Posterior cingulate gyrus (tissue), 11 donors: ENCODE data around the gene ZNF618.
"Not testable (repeated sequence)": the region's sequence is repeated elsewhere in the genome, so short reads cannot be mapped to it uniquely, and the experiment has no call there.

Experiments
- DNase-seq, 10 donors: peaks; one replicate each; pipeline versions ENCODE4 v3.0.0 to v3.0.0-alpha.2; 2020 to 2021; ENCODE audit warnings: mixed read lengths in 3 of 10
- intact Hi-C: fragments of 100-400 bp; cut with DNase I; formaldehyde crosslinking; loops from one replicate; pipeline ENCODE4 v1.15.1; 2023

Gene ZNF618

GRCh38 chr9:114031037-114031630, 155.0 kb downstream of the ZNF618 start:
- no peak for DNase-seq
- intact Hi-C loops: loop anchor here (5.0 kb wide), 1 partner anchor 349 kb away; no protein-coding TSS in a partner anchor

GRCh38 chr9:114031948-114032840, 156.1 kb downstream of the ZNF618 start:
- no peak for DNase-seq
- intact Hi-C loops: loop anchor here (2.0 to 5.0 kb wide), 2 partner anchors 223 to 350 kb away; no protein-coding TSS in a partner anchor

- intact Hi-C loops: loop anchor here (2.0 to 5.0 kb wide), 2 partner anchors 225 to 351 kb away; no protein-coding TSS in a partner anchor
- peak in 5 of 10 donors; percentile 30 to 90 (median 59) for DNase-seq
Observed at GRCh38 chr9:114033397-114034103, 157.4 kb downstream of the ZNF618 start.

GRCh38 chr9:114034196-114034595, 158.1 kb downstream of the ZNF618 start:
- DNase-seq: no peak
- intact Hi-C loops: loop anchor here (5.0 kb wide), 1 partner anchor 352 kb away; no protein-coding TSS in a partner anchor

DNA sequence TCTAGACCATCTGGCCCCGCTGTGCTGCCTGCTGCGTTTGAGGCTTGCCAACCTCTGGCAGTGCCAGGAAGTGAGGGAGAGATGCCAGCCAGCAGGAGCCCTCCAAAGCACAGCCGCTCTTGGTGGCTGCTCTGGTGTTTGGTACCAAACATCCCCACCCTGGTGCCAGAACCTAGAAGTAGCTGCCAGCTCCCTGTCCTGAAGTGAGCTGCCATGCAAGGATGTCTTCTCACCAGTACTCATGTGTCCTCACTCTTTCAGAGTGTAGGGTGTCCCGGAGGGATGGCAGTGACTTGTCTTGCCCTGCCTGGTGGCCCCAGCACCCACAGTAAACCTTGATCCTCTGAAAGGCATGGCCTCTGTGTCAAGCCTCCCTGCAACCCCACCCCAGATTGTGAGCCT, 158.6 kb downstream of the ZNF618 start:
- intact Hi-C loops: loop anchor here (5.0 kb wide), 1 partner anchor 352 kb away; no protein-coding TSS in a partner anchor
- peak in 8 of 10 donors; percentile 44 to 94 (median 62) for DNase-seq

DNA sequence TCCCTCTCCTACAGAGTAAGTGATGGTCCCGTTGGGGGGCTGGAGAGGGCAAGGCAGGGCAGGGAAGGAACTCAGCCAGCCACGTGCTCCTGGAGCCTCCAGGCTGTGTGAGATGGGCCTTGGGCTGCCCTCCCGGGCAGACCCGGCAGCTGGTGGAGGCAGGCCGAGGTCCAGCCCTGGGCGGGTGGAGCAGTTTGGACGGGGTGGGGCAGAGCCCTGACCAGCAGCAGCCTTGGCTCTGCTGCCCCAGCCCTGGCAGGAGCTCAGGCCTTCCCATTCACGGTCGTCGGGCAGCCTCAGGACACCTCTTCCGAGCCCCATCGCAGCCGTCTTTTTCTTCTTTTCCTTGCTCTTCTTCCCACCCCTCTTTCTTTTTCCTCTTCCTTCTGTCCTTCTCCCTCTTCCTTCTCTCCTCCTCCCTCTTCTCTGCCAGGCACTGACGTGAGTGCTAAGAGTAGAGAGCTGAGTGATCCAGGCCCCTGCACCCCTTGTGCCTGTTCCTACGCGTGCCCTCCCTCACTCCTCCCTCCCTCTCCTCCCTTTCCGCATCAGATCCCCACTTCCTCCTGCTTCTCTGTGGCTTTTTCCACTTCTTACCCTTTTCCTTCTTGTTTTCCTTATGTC, 159.2 kb downstream of the ZNF618 start:
- DNase-seq: peak in 1 of 10 donors; percentile 35
- intact Hi-C loops: no loop called here

DNA sequence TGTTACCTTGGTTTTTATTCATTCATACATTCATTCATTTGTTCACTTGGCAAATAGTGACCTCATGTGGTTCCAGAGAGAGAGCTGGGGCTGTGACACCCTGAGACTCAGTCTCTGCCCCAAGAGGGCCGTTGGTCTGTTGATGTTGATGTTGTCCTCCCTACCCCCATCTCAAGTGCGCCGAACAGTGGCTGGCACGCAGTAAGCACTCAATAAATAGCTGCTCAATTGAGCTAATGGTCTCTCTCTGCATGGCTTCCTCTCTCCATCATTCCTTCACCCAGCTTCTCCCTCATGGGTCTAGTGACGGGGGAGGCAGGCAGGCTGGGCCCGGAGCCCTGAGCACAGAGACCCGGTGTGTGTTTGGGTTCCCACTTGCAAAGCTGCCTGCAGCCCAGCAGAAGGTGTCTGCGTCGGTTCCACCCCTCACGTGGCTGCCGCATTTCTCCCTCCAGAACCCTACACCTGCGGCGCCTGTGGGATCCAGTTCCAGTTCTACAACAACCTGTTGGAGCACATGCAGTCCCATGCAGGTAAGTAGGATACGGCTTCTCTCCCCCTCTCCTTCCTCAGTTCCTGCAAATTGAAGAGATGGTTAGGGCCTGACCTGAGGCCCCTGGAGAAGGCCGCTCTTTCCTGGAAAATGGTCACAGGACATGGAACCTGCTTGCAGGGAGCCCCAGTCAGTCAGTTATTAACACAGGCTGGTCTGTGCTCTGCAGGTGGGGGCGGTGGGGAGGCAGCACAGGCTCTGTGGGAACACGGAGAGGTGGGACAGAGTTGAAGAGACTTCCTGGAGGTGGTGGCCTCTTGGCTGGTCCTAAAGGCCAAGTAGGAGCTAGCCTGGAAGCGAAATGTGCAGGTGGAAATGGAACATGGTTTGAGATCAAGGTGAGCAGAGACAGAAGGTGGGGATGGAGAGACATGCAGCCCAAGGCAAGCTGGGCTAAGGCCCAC, 160.0 kb downstream of the ZNF618 start:
- no peak for DNase-seq
- intact Hi-C loops: no loop called here

- intact Hi-C loops: no loop called here
- DNase-seq: no peak
Observed at GRCh38 chr9:114037249-114037648, 161.1 kb downstream of the ZNF618 start.

DNA sequence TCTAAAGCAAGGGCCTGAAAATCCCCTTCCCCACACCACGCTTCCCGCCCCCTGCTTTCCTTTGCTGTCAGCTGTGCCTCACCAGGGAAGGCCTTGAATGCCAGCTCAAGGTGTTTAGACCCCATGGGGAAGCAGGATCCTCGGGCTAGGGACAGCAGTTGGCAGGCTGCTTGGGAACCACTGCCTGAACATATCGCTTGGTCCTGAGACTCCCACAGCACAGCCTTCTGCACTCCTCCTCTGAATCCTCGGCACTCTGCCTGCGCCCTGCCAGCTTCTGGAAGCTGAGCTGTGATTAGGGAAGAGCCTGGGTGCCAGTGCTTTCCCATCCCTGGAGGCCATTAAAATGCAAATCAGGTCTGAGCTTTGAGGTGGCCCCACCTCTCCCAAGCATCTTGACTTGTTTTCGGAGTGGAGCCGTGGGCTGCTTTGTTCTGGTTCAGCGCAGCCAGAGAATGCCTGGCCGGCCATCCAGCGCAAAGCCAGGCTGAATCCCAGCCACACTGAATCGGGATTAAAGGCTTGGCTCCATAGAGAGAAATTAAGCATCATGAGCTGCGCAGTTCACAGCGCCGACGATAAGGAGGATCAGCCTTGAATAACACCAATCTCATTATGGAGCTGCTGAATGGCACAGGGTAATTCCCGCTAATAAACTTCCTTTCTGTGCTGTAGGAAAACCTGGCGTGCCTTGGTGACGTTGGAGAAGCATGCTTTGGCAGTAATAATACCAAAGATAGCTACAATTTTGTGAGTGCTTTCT, 162.0 kb downstream of the ZNF618 start:
- intact Hi-C loops: no loop called here

GRCh38 chr9:114038724-114039313, 162.7 kb downstream of the ZNF618 start:
- intact Hi-C loops: no loop called here

More for the DNA sequence above, 162.0 kb downstream of the ZNF618 start:
- DNase-seq: peak in 6 of 10 donors; percentile 29 to 92 (median 48)

GRCh38 chr9:114039484-114039883, 163.4 kb downstream of the ZNF618 start:
- intact Hi-C loops: no loop called here
- no peak for DNase-seq

More at GRCh38 chr9:114038724-114039313, 162.7 kb downstream of the ZNF618 start:
- no peak for DNase-seq

DNA sequence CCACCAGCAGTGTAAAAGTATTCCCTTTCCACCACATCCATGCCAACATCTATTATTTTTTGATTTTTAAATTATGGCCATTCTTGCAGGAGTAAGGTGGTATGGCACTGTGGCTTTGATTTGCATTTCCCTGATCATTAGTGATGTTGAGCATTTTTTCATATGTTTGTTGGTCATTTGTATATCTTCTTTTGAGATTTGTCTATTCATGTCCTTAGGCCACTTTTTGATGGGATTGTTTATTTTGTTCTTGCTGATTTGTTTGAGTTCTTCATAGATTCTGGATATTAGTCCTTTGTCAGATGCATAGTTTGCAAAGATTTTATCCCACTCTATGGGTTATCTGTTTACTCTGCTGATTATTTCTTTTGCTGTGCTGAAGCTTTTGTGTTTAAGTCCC, 167.6 kb downstream of the ZNF618 start:
- DNase-seq, intact Hi-C loops: not testable (repeated sequence)

DNA sequence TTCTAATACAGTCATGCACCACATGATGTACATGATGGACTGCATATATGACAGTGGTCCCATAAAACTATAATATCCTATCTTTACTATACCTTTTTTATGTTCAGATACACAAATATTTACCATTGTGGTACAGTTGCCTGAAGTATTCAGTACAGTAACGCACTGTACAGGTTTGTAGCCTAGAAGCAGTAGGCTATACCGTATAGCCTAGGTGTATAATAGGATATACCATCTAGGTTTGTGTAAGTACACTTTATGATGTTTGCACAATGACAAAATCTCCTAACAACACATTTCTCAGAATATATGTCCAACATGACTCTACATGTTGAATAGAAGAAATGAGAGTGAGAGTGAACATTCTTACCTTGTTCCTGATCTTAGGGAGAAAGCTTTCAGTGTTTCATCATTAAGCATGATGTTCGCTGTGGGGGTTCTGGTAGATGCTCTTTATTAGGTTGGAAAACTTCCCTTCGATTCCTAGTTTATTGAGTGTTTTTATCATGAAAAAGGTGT, 170.2 kb downstream of the ZNF618 start:
- intact Hi-C loops: no loop called here

DNA sequence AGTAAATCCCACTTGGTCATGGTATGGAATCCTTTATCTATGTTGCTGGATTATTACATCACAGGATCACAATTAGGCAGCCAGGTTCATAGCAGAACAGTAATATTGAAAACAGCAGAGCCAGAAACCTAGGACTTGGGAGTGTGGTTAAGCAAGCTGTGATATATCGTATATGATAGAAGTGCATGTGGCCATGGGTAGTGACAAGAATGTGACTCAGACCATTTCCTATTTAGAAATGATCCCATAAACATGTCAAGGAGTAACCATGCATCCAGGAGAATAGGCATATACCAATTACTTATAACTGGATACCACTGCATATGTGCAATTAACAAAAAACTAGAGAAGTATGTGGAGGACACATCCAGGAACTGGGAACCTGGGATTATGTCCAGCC, 170.8 kb downstream of the ZNF618 start:
- DNase-seq: peak in 1 of 10 donors; percentile 3
- intact Hi-C loops: no loop called here

More for the DNA sequence above, 170.2 kb downstream of the ZNF618 start:
- DNase-seq: no peak

- intact Hi-C loops: no loop called here
- DNase-seq: peak in 1 of 10 donors; percentile 43
Observed at GRCh38 chr9:114047717-114048116, 171.6 kb downstream of the ZNF618 start.

GRCh38 chr9:114048533-114049415, 172.7 kb downstream of the ZNF618 start:
- intact Hi-C loops: no loop called here
- DNase-seq: peak in 2 of 10 donors; percentile 49 to 76
